ENCODE measurements around the gene TM7SF2.

- TF ChIP-seq CTCF (conservative IDR thresholded peaks at IDR 0.05; ENCODE audit: low read length) (no peak), EZH2phosphoT487 (IDR thresholded peaks at IDR 0.05; ENCODE audit: borderline replicate concordance) (no peak)
These were observed 47.3 kb downstream of the TM7SF2 start for GRCh38 chr11:65159012-65159411.
